ENCODE data around the gene MARK3.
A peak's percentile ranks its signal among the peaks of the same experiment; 100 is the strongest.

Gene MARK3

GRCh38 chr14:103398427-103399195, 13.4 kb downstream of the MARK3 start:
- Histone ChIP-seq H3K4me2 (ENCODE audit: insufficient read depth, low read length) (no peak overlapping the region), H4K20me1 (ENCODE audit: insufficient read depth, low read length) (peaks cover 64% of the 10 kb centered on the region), H3K4me3 (ENCODE audit: low read depth in 1 of 2, low read length in 2 of 2) (no peak overlapping the region), H3K4me1 (ENCODE audit: insufficient read depth, low read length) (peaks cover 13% of the 10 kb centered on the region), H3K27ac (ENCODE audit: low read length) (no peak overlapping the region), H3K36me3 (ENCODE audit: insufficient read depth, low read length) (no peaks in the 10 kb centered on the region), H3K9me3 (ENCODE audit: insufficient read depth, low read length, severe bottlenecking) (no peaks in the 10 kb centered on the region), H3K79me2 (ENCODE audit: insufficient read depth, low read length) (peaks cover 98% of the 10 kb centered on the region), H2AFZ (ENCODE audit: low read depth, low read length) (no peak overlapping the region), H3K27me3 (ENCODE audit: insufficient read depth, low read length, poor library complexity) (no peaks in the 10 kb centered on the region), H3K9ac (ENCODE audit: low read depth, low read length) (no peak overlapping the region)
- no peak for TF ChIP-seq CTCF (IDR thresholded peaks at IDR 0.05; ENCODE audit: borderline replicate concordance, extremely low read depth, low read length, poor library complexity, severe bottlenecking)
- no peak for TF ChIP-seq EZH2 (IDR thresholded peaks at IDR 0.05; ENCODE audit: borderline replicate concordance, low read depth, low read length, severe bottlenecking)
- ATAC-seq (ENCODE audit: insufficient read depth, low read depth) (no peak), DNase-seq (no peak)

GRCh38 chr14:103400537-103400936, 15.3 kb downstream of the MARK3 start:
- TF ChIP-seq CTCF (IDR thresholded peaks at IDR 0.05; ENCODE audit: borderline replicate concordance, extremely low read depth, low read length, poor library complexity, severe bottlenecking) (no peak), EZH2 (IDR thresholded peaks at IDR 0.05; ENCODE audit: borderline replicate concordance, low read depth, low read length, severe bottlenecking) (no peak)
- H2AFZ ChIP-seq (ENCODE audit: low read depth, low read length), result no peak overlapping the region
- ATAC-seq (ENCODE audit: insufficient read depth, low read depth), result no peak
- H3K4me2 ChIP-seq (ENCODE audit: insufficient read depth, low read length), result no peak overlapping the region
- no peak for DNase-seq
- H3K36me3 ChIP-seq (ENCODE audit: insufficient read depth, low read length), result peaks cover 7% of the 10 kb centered on the region
- no peak overlapping the region for H3K27ac ChIP-seq (ENCODE audit: low read length)
- no peaks in the 10 kb centered on the region for H3K27me3 ChIP-seq (ENCODE audit: insufficient read depth, low read length, poor library complexity)
- peaks cover 95% of the 10 kb centered on the region for H3K79me2 ChIP-seq (ENCODE audit: insufficient read depth, low read length)
- H3K9me3 ChIP-seq (ENCODE audit: insufficient read depth, low read length, severe bottlenecking), result no peaks in the 10 kb centered on the region
- H4K20me1 ChIP-seq (ENCODE audit: insufficient read depth, low read length), result peaks cover 58% of the 10 kb centered on the region
- H3K9ac ChIP-seq (ENCODE audit: low read depth, low read length), result no peak overlapping the region
- no peak overlapping the region for H3K4me3 ChIP-seq (ENCODE audit: low read depth in 1 of 2, low read length in 2 of 2)
- H3K4me1 ChIP-seq (ENCODE audit: insufficient read depth, low read length), result peaks cover 9% of the 10 kb centered on the region

GRCh38 chr14:103401223-103402214, 16.3 kb downstream of the MARK3 start:
- peak; percentile 59; the same call in 2 of the 3 replicates for ATAC-seq (ENCODE audit: insufficient read depth, low read depth)
- Histone ChIP-seq H3K9me3 (ENCODE audit: insufficient read depth, low read length, severe bottlenecking) (no peaks in the 10 kb centered on the region), H4K20me1 (ENCODE audit: insufficient read depth, low read length) (peaks cover 49% of the 10 kb centered on the region), H3K4me3 (ENCODE audit: low read depth in 1 of 2, low read length in 2 of 2) (no peak overlapping the region), H3K27ac (ENCODE audit: low read length) (peak overlapping the region; percentile 9; the same call in 1 of the 2 replicates), H3K9ac (ENCODE audit: low read depth, low read length) (no peak overlapping the region), H3K27me3 (ENCODE audit: insufficient read depth, low read length, poor library complexity) (no peaks in the 10 kb centered on the region), H2AFZ (ENCODE audit: low read depth, low read length) (no peak overlapping the region), H3K36me3 (ENCODE audit: insufficient read depth, low read length) (peaks cover 11% of the 10 kb centered on the region), H3K79me2 (ENCODE audit: insufficient read depth, low read length) (peaks cover 88% of the 10 kb centered on the region), H3K4me1 (ENCODE audit: insufficient read depth, low read length) (peaks cover 9% of the 10 kb centered on the region), H3K4me2 (ENCODE audit: insufficient read depth, low read length) (no peak overlapping the region)
- TF ChIP-seq CTCF (IDR thresholded peaks at IDR 0.05; ENCODE audit: borderline replicate concordance, extremely low read depth, low read length, poor library complexity, severe bottlenecking) (no peak), EZH2 (IDR thresholded peaks at IDR 0.05; ENCODE audit: borderline replicate concordance, low read depth, low read length, severe bottlenecking) (no peak)
- DNase-seq, result no peak

All from DND-41 (cell line).